Tibial nerve (tissue), 4 donors: ENCODE data around the gene ZBTB2. TPM values are rescaled to one million over a fixed set of nuclear protein-coding genes. Genes with fewer than 3 reads are reported as not detected.
"Not testable (repeated sequence)": the region's sequence is repeated elsewhere in the genome, so short reads cannot be mapped to it uniquely, and the experiment has no call there.

ENCODE experiments used
- DNase-seq, 2 donors: peaks; one replicate each; pipeline ENCODE4 v3.0.0-alpha.2; 2019; ENCODE audit warnings: low spot score in 2 of 2
- H3K27ac ChIP-seq, 4 donors: fragments of 200-600 bp; sonication (generic) in 3 of 4; one replicate each; pipeline ENCODE4 v1.5.1; 2017 to 2019; ENCODE audit warnings: mild to moderate bottlenecking in 1 of 4
- H3K27me3 ChIP-seq, 2 donors: fragments of 200-600 bp; sonication (generic) in 1 of 2; one replicate each; pipeline versions ENCODE4 v1.5.1 to v1.6.0; 2017 to 2019
- H3K36me3 ChIP-seq, 3 donors: fragments of 200-600 bp; sonication (generic); one replicate each; pipeline ENCODE4 v1.5.1; 2018 to 2019
- H3K4me1 ChIP-seq, 4 donors: fragments of 200-600 bp; sonication (generic) in 3 of 4; one replicate each; pipeline ENCODE4 v1.5.1; 2017 to 2019
- H3K4me3 ChIP-seq, 4 donors: fragments of 200-600 bp; sonication (generic) in 3 of 4; one replicate each; pipeline ENCODE4 v1.5.1; 2017 to 2019; ENCODE audit warnings: mild to moderate bottlenecking in 1 of 4, moderate library complexity in 1 of 4
- H3K9me3 ChIP-seq, 4 donors: fragments of 200-600 bp; sonication (generic) in 3 of 4; one replicate each; pipeline ENCODE4 v1.5.1; 2017 to 2019
- EP300 ChIP-seq, 2 donors: sonication (generic); formaldehyde crosslinking; IDR thresholded peaks; one replicate each; pipeline ENCODE4 v1.6.1; 2017; ENCODE audit warnings: antibody characterized with exemption in 2 of 2, mild to moderate bottlenecking in 1 of 2
- POLR2A ChIP-seq, 2 donors: fragments of 450-650 bp; IDR thresholded peaks; one replicate each; pipeline ENCODE4 v1.6.1; 2017; ENCODE audit warnings: antibody characterized with exemption in 2 of 2, mild to moderate bottlenecking in 2 of 2, moderate library complexity in 2 of 2
- WGBS, 2 donors: methylation state at CpG; one replicate each; pipeline ENCODE4 v1.1.5; 2018; 5-methylcytosine and 5-hydroxymethylcytosine counted together
- small RNA-seq: library from RNA; depleted of rRNA; stranded (forward); fragments of <200 nt; gene quantifications from one replicate; pipeline ENCODE3, GENCODE V24; 2016
- total RNA-seq, 4 donors: library from RNA; depleted of rRNA; stranded (reverse); fragments of >200 nt; gene quantifications; one replicate each; pipeline ENCODE4 v1.1.0, GENCODE V29; 2016
- TF ChIP-seq, protein P1 (sequence below), 5 experiments: fragments of 200-600 bp in 3 of 5; fragments of 450-650 bp in 2 of 5; sonication (generic) in 3 of 5; IDR thresholded peaks; one replicate each; pipeline ENCODE4 v1.5.1; 2016 to 2019; ENCODE audit warnings: antibody characterized with exemption in 5 of 5, mild to moderate bottlenecking in 3 of 5, moderate library complexity in 2 of 5

Gene ZBTB2
- total RNA-seq, 4 donors from 2014 or later, result 5.7 to 13.8 (median 10.2) TPM

DNA sequence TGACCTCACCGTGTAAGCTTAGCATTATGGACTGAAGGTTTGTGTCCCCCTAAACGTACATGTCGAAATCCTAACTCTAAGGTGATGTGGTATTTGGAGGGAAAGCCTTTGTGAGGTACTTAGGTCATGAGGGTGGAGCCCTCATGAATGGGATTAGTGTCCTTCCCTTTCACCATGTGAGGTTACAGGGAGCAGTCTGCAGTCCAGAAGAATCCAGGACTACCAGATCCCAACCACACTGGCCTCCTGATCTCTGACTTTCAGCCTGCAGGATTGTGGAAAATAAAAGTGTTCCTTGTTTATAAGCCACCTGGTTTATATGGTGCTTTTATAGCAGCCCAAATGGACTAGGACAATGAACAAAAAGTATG lies 73.4 kb downstream of the ZBTB2 start:
- H3K27me3 ChIP-seq, result no peaks in the 10 kb centered on the region
- WGBS, 2 donors, result 62 to 88% methylated on average over 3 of the region's 3 CpGs
- no peaks in the 10 kb centered on the region for H3K4me1 ChIP-seq
- peaks cover 0 to 10% (median 0%) of the 10 kb centered on the region in 3 donors for H3K36me3 ChIP-seq
- H3K4me3 ChIP-seq, result no peak overlapping the region
- H3K9me3 ChIP-seq, result no peaks in the 10 kb centered on the region
- peak overlapping the region in 1 of 4 donors; percentile 26 for H3K27ac ChIP-seq
- no peak for TF ChIP-seq POLR2A (IDR thresholded peaks at IDR 0.05)
- TF ChIP-seq EP300 (IDR thresholded peaks at IDR 0.05), result no peak
- TF ChIP-seq, protein P1, sequence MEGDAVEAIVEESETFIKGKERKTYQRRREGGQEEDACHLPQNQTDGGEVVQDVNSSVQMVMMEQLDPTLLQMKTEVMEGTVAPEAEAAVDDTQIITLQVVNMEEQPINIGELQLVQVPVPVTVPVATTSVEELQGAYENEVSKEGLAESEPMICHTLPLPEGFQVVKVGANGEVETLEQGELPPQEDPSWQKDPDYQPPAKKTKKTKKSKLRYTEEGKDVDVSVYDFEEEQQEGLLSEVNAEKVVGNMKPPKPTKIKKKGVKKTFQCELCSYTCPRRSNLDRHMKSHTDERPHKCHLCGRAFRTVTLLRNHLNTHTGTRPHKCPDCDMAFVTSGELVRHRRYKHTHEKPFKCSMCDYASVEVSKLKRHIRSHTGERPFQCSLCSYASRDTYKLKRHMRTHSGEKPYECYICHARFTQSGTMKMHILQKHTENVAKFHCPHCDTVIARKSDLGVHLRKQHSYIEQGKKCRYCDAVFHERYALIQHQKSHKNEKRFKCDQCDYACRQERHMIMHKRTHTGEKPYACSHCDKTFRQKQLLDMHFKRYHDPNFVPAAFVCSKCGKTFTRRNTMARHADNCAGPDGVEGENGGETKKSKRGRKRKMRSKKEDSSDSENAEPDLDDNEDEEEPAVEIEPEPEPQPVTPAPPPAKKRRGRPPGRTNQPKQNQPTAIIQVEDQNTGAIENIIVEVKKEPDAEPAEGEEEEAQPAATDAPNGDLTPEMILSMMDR (IDR thresholded peaks at IDR 0.05), result no peak
- no peak for DNase-seq

GRCh38 chr6:151317103-151317994 lies 74.0 kb downstream of the ZBTB2 start:
- no peak for DNase-seq
- Histone ChIP-seq H3K9me3 (no peaks in the 10 kb centered on the region), H3K27ac (peak overlapping the region in 1 of 4 donors; percentile 26), H3K4me3 (no peak overlapping the region), H3K27me3 (no peaks in the 10 kb centered on the region), H3K36me3 (peaks cover 0 to 10% (median 0%) of the 10 kb centered on the region in 3 donors), H3K4me1 (no peaks in the 10 kb centered on the region)
- 48 to 58% methylated on average over 2 of the region's 2 CpGs for WGBS, 2 donors
- TF ChIP-seq, protein P1 (IDR thresholded peaks at IDR 0.05), result no peak
- TF ChIP-seq EP300 (IDR thresholded peaks at IDR 0.05) (no peak), POLR2A (IDR thresholded peaks at IDR 0.05) (no peak)

GRCh38 chr6:151315661-151316060 lies 75.7 kb downstream of the ZBTB2 start:
- H3K27me3 ChIP-seq, H3K4me3 ChIP-seq, H3K27ac ChIP-seq, DNase-seq, H3K9me3 ChIP-seq, H3K4me1 ChIP-seq: not testable (repeated sequence)
- WGBS, 2 donors, result 67 to 89% methylated on average over 3 of the region's 3 CpGs
- H3K36me3 ChIP-seq, result peaks cover 0 to 18% (median 0%) of the 10 kb centered on the region in 3 donors

Small RNA genes lying within 50 kb of the gene (small RNA-seq; reads per million reads assigned to genes)
- gene RF00019, result not detected

Other genes with a start within 250 kb of the ZBTB2 start
- 100 to 1,000 TPM; 214 to 268 (median 232) TPM for gene AKAP12, start 151.6 kb downstream of the ZBTB2 start, total RNA-seq
- 10 to 100 TPM; 18.4 to 31.8 (median 27.0) TPM for gene RMND1, start 60.6 kb upstream of the ZBTB2 start, total RNA-seq
- 1 to 10 TPM in 3 of 4 donors, under 1 TPM in 1; 0.66 to 3.3 (median 1.4) TPM for gene CCDC170, start 102.5 kb upstream of the ZBTB2 start, total RNA-seq